PC-3 (cell line): ENCODE results near the gene RDX. TPM values are rescaled to one million over a fixed set of nuclear protein-coding genes. Genes with fewer than 3 reads are reported as not detected.
A peak's percentile ranks its signal among the peaks of the same experiment; 100 is the strongest.

ENCODE experiments used
- ATAC-seq: fragments of 200-7000 bp; cut with Tn5 transposase; 2 replicates; pipeline ENCODE4 v1.9.1; 2020; ENCODE audit warnings: mild to moderate bottlenecking, moderate library complexity
- BruUV-seq: library from RNA; stranded (reverse); fragments of 400-500 nt; replicated peaks from 2 replicates; lab custom pipeline; 2021; lab: Mats Ljungman, UMichigan
- CTCF ChIA-PET: fragments of 300-600 bp; sonication (Branson Sonifier 250); formaldehyde crosslinking; loops from one replicate; lab custom pipeline; 2022; ENCODE audit warnings: antibody characterized with exemption; lab: Charles Lee
- POLR2A ChIA-PET: fragments of 300-600 bp; sonication (Branson Sonifier 250); formaldehyde crosslinking; loops from one replicate; lab custom pipeline; 2022; ENCODE audit warnings: antibody characterized with exemption; ENCODE audit not compliant: unreplicated experiment; lab: Charles Lee
- DNase-seq: peaks from one replicate; pipeline ENCODE4 v3.0.0-alpha.2; 2015
- H2AFZ ChIP-seq: fragments of 300-600 bp; sonication (generic); 2 replicates; pipeline ENCODE4 v1.6.0; 2016; ENCODE audit warnings: antibody characterized with exemption, low read length
- H3F3A ChIP-seq: fragments of 300-600 bp; sonication (generic); one replicate; pipeline ENCODE4 v1.6.0; 2017; ENCODE audit warnings: antibody characterized with exemption, low read length, control low read depth, mild to moderate bottlenecking; ENCODE audit not compliant: unreplicated experiment
- H3K27ac ChIP-seq: fragments of 300-600 bp; sonication (generic); 2 replicates; pipeline ENCODE4 v1.5.1; 2016; ENCODE audit warnings: mild to moderate bottlenecking, low read length
- H3K27me3 ChIP-seq: fragments of 300-600 bp; sonication (generic); 2 replicates; pipeline ENCODE4 v1.6.1; 2016; ENCODE audit warnings: low read length, mixed read lengths
- H3K36me3 ChIP-seq: fragments of 300-600 bp; sonication (generic); 2 replicates; pipeline ENCODE4 v1.6.1; 2016; ENCODE audit warnings: low read depth, mixed run types, low read length, mixed read lengths
- H3K4me1 ChIP-seq: fragments of 300-600 bp; sonication (generic); 2 replicates; pipeline ENCODE4 v1.5.1; 2016; ENCODE audit warnings: low read length; ENCODE audit not compliant: insufficient read depth
- H3K4me2 ChIP-seq: fragments of 300-600 bp; sonication (generic); 2 replicates; pipeline ENCODE4 v1.6.0; 2016; ENCODE audit warnings: low read length
- H3K4me3 ChIP-seq: fragments of 300-600 bp; sonication (generic); 2 replicates; pipeline ENCODE4 v1.5.1; 2016; ENCODE audit warnings: mild to moderate bottlenecking, low read length, mixed read lengths
- H3K79me2 ChIP-seq: fragments of 300-600 bp; sonication (generic); 2 replicates; pipeline ENCODE4 v1.6.1; 2017; ENCODE audit warnings: low read length, mixed read lengths
- H3K9ac ChIP-seq: fragments of 300-600 bp; sonication (generic); 2 replicates; pipeline ENCODE4 v1.6.0; 2016; ENCODE audit warnings: mild to moderate bottlenecking, low read length
- H3K9me2 ChIP-seq: fragments of 300-600 bp; sonication (generic); replicated peaks from 2 replicates; pipeline ENCODE4 v1.6.1; 2016; ENCODE audit warnings: mixed run types, low read length, mixed read lengths
- H3K9me3 ChIP-seq: fragments of 300-600 bp; sonication (generic); 2 replicates; pipeline ENCODE4 v1.6.1; 2016; ENCODE audit warnings: low read length, mixed read lengths
- H4K20me1 ChIP-seq: fragments of 300-600 bp; sonication (generic); 2 replicates; pipeline ENCODE4 v1.6.1; 2016; ENCODE audit warnings: low read length, mixed read lengths
- CTCF ChIP-seq: fragments of 300-600 bp; sonication (generic); conservative IDR thresholded peaks from 2 replicates; pipeline ENCODE4 v1.5.1; 2017; ENCODE audit warnings: antibody characterized with exemption, low read depth, mild to moderate bottlenecking, low read length
- EZH2 ChIP-seq: fragments of 300-600 bp; sonication (generic); IDR thresholded peaks from one replicate; pipeline ENCODE4 v1.6.1; 2017; ENCODE audit warnings: antibody characterized with exemption, mild to moderate bottlenecking, low read length; ENCODE audit not compliant: unreplicated experiment
- EZH2phosphoT487 ChIP-seq: fragments of 300-600 bp; sonication (generic); IDR thresholded peaks from 2 replicates; pipeline ENCODE4 v1.6.1; 2018; ENCODE audit warnings: mild to moderate bottlenecking, antibody characterized with exemption, low read length, borderline replicate concordance
- intact Hi-C: fragments of 100-400 bp; cut with micrococcal nuclease; formaldehyde crosslinking; loops from 2 replicates; pipeline ENCODE4 v1.9.0; 2023
- total RNA-seq: library from RNA; depleted of rRNA; stranded (reverse); fragments of >200 nt; gene quantifications from 2 replicates; pipeline ENCODE4 v1.2.3, GENCODE V29; 2014

The RDX gene
- total RNA-seq, 1 experiment from 2014 or later = 86.2 TPM

GRCh38 chr11:110152199-110152598, 144.2 kb downstream of the RDX start:
- ATAC-seq (no peak), DNase-seq (no peak)
- BruUV-seq = no TSS peak
- Histone ChIP-seq H3K36me3 (peaks cover 31% of the 10 kb centered on the region), H3K27me3 (no peaks in the 10 kb centered on the region), H3F3A (peaks cover 17% of the 10 kb centered on the region), H3K4me3 (no peak overlapping the region), H3K4me2 (no peak overlapping the region), H2AFZ (no peak overlapping the region), H3K9me2 (no peaks in the 10 kb centered on the region), H4K20me1 (0 out of 2 replicates have a peak, but pooled peaks cover 4% of the 10 kb centered on the region), H3K9me3 (no peaks in the 10 kb centered on the region), H3K9ac (no peak overlapping the region), H3K4me1 (peaks cover 25% of the 10 kb centered on the region), H3K27ac (no peak overlapping the region), H3K79me2 (peaks cover 71% of the 10 kb centered on the region)
- TF ChIP-seq EZH2phosphoT487 = no peak
- TF ChIP-seq EZH2 = no peak
- TF ChIP-seq CTCF = no peak
- ChIA-PET CTCF (no interaction called here), POLR2A (no interaction called here)
- intact Hi-C loops = no loop called here

GRCh38 chr11:110148775-110149744, 147.4 kb downstream of the RDX start:
- intact Hi-C loops = loop anchor here (5.0 kb wide), 1 partner anchor 283 kb away; no protein-coding TSS in a partner anchor
- H3K9me2 ChIP-seq = no peaks in the 10 kb centered on the region
- peaks cover 30% of the 10 kb centered on the region for H3K4me1 ChIP-seq
- H3K27me3 ChIP-seq = no peaks in the 10 kb centered on the region
- peak overlapping the region; percentile 66 for H3K9ac ChIP-seq
- ATAC-seq (peak; percentile 89), DNase-seq (peak; percentile 90)
- H3K36me3 ChIP-seq = peaks cover 26% of the 10 kb centered on the region
- TF ChIP-seq CTCF = no peak
- TF ChIP-seq EZH2 = no peak
- TF ChIP-seq EZH2phosphoT487 = no peak
- no peak overlapping the region for H3K4me3 ChIP-seq
- peaks cover 14% of the 10 kb centered on the region for H3F3A ChIP-seq
- H4K20me1 ChIP-seq = 0 out of 2 replicates have a peak, but pooled peaks cover 4% of the 10 kb centered on the region
- CTCF ChIA-PET = no interaction called here
- no peaks in the 10 kb centered on the region for H3K9me3 ChIP-seq
- peaks cover 91% of the 10 kb centered on the region for H3K79me2 ChIP-seq
- POLR2A ChIA-PET = no interaction called here
- H3K4me2 ChIP-seq = peak overlapping the region; percentile 56
- H2AFZ ChIP-seq = no peak overlapping the region
- peak overlapping the region; percentile 93 for H3K27ac ChIP-seq
- no TSS peak for BruUV-seq
